ENCODE measurements around the gene ANKFN1.

The ANKFN1 gene, protein sequence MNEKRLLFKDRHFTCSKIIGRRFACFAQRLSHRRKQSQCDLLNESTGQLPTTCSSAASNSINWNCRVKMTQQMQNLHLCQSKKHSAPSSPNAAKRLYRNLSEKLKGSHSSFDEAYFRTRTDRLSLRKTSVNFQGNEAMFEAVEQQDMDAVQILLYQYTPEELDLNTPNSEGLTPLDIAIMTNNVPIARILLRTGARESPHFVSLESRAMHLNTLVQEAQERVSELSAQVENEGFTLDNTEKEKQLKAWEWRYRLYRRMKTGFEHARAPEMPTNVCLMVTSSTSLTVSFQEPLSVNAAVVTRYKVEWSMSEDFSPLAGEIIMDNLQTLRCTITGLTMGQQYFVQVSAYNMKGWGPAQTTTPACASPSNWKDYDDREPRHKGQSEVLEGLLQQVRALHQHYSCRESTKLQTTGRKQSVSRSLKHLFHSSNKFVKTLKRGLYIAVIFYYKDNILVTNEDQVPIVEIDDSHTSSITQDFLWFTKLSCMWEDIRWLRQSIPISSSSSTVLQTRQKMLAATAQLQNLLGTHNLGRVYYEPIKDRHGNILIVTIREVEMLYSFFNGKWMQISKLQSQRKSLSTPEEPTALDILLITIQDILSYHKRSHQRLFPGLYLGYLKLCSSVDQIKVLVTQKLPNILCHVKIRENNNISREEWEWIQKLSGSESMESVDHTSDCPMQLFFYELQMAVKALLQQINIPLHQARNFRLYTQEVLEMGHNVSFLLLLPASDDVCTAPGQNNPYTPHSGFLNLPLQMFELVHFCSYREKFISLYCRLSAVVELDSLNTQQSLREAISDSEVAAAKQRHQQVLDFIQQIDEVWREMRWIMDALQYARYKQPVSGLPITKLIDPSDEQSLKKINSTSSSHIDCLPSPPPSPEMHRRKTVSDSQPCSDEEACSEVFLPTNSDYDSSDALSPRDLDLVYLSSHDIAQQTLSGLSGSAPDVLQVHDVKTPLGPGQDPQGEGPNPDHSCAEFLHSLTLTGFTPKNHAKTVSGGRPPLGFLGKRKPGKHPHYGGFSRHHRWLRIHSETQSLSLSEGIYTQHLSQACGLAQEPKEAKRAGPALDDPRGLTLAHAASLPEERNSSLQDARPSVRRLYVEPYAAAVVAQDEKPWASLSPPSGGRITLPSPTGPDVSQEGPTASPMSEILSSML

DNA sequence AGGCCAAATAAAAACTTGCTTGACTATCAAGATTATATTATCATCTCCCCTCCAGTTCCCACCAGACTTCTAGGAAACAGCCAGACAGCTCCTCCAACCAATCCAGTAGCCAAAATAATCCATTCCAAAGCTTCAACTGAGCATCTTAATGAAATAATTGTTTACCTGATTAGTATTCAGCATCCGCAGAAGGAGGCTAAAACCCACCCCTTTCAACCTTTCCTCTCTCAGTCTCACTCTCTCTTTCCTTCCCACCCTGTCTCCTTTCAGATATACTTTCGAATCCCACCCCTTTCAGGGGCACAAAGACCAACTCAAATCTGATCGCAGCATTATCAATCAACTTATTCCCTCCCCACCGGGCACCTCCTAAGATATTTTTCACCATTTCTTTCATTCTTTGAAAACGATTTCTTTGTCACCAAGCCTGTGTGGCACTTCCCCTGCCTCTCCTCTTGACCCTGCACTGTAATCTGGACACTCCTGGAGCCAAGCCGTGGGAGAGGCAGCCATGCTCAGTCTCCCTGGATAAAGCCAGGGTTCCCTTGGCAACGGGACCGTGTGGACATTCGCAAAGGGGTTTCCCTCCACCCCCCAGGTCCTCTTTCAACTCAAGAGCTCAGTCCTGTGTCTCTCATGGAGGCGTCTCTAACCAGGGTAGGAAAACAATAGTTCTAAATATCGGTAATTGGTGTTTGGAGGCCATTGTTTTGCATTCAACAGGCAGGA is at the start of gene ANKFN1:
ANKFN1 (plus strand) TSS at position 602 of the 729 bp plus-strand sequence. CDS start 59,193 bp downstream, outside the sequence.
- peak in 3 of 14 donors; percentile 17 to 35 (median 25) for DNase-seq

DNA sequence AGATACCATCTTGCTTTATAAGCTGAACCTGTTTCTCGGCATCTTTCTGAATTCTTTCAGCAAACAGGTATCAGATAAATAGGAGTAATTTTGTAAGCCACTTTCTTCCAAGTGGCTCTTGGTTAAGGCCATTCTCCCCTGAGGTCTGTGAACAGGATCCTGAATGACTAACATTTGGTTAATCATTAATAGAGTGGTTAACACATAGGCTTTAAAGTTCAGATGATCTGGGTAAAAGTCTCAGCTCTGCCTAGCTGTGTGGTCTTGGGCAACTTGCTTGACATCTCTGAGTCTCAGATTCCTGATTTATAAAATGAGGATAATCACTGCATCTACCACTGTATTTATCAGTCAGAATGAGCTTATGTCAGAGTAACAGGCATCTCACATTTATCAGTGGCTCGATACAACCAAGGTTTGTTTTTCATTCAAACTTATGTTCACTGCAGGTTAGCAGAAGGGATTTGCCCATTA is 44.4 kb upstream of the ANKFN1 start:
- no peak for DNase-seq

DNA sequence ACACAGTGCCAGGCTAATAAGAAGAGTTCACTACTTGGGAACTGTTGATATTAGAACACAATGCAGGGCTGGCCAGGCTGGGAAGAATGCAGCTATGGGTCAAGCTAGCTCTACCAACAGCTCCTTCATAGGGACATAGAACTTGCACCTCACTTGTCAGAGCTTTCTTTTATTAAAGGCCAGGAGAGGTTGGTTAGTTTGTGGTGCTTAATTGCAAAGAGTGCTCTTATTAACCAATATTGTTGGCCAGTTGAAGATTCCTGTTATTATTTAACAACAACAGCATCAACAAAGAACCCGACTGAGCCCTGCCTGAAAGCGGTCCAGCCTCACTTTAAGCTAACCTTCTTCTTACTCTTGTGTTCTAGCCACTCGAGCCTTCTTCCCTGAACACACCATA is 43.4 kb upstream of the ANKFN1 start:
- DNase-seq: no peak

DNA sequence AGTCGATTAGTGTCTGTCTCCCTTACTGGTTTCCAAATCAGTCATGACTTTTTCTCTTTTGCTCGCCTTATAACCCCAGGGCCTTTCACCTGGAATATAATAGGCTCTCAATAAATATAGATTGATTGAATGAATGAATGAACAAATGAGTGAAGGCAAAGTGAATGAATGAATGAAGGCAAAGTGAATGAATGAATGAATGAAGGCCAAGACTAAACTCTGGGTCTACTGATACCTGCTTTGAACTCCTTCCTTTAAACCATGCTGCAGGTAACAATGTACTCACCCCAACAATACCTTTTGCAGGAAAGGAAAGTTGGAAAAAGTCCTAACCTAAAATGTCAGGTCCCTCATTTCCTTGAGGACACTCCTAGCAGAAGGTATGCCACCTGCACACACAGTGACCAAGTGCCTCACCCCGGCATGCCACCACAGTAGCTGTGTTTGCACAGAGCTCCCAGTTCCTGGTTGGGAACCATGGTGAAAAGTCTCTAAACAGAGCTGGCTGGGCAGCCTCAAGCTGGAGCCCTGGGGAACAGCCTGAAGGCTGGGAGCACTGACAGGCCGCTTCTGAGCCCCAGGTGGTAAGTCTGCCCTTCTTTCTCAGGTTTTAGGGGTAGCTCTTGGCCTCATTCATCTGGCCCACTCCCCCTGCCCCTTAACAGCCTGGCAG is 42.7 kb upstream of the ANKFN1 start:
- DNase-seq: no peak

DNA sequence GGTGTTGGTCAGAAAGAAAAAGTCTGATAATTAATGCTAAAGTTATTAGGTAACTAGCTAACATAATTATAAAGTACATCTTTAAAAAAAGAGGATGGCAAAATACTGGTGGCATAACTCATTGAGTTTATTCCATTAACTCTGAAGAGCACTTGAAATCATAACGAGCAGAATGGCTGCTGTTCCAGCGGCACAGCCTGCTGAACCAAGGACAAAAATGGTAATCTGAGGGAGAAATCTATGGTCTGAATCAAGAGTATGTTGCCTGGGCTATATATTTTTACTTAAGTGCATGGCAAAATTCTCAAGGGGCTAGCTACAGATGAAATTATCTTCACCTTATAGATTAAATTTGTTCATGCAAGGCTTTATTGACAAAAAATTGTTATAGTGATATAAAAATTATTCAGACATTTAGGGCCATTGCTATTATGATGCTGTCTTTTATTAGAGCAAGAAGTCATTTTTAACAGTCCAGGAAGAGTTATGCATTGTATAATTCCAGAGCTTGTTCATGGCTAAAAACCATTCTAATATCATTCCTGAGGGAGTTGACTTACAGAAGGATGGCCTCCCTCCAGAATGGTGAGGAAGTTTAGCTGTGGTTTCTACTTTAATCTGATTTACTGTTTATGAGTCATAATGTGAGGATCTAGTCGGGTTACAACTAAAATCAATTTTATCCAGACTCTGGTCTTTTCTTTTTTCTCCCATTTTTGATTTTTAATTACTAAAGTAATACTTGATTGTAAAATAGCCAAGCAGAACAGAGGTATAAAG is 41.4 kb upstream of the ANKFN1 start:
- no peak for DNase-seq

DNA sequence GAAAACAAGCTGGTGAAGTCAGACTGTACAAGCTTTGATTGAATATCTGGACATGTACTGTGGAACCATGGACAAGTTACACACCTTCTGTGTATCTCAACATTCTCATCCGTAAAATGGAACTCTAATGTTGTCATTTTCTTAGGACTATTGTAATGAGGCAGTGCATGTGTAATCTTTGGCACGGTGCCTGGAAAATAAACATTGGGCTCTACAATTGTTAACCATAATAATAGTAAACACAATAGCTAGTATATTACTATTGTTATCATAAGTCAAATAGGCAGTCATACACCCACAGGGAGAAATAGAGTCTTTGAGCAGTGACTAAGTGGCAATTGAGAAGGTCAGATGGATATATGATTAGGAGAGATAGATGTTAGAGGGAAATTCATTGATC is 39.8 kb upstream of the ANKFN1 start:
- DNase-seq: no peak

DNA sequence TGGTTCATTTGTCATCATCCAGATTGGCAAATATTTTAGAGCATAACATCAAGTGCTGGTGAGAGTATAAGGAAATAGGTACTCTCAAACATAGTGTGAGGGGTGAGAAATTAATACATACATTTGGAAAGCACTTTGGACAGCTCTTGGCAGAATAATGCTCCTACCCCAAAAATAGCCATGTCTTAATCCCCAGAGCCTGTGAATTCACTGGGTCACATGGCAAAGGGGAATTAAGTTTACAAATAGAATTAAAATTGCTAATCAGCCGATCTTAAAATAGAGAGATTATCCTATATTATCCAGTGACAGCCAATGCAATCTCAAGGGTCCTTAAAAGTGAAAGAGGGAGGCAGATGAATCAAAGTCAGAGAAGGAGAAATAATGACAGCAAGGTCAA is 38.8 kb upstream of the ANKFN1 start:
- DNase-seq: no peak

DNA sequence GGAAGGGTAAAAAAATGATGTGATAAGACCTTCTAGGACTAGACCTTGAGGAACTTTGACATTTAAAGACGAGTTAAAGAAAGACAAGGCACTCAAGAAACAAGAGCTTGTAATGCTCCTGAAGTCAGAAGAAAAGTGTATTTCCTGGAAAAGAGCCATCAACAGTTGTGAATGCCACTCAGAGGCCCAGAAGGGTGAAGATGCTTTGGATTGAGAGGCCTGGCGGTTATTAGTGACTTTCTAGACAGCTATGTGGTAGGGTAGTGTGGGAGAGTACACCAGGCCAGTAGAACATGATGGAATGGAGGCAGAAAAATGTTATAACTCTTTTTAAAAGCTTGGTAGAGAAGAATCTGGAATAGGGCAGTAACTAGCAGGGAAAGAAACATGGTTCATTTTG is 34.1 kb upstream of the ANKFN1 start:
- DNase-seq: no peak

DNA sequence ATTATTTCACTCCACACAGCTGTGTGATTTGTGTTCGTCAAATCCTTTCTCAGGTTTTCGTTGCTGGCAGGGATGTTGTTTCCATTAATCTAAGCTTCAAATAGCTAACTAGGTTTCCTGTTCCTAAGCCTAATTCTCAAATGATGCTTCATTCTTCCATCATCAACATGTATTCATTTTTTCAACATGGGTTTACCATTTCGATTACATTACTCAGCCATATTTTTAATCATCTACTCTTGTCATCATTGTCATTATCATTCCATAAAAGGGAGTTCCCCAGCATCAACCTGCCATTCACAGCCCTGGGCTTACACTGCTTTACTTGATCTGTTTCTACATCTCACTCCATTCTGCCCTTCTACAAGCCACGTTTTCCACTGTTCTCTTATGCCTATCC is 33.3 kb upstream of the ANKFN1 start:
- no peak for DNase-seq

DNA sequence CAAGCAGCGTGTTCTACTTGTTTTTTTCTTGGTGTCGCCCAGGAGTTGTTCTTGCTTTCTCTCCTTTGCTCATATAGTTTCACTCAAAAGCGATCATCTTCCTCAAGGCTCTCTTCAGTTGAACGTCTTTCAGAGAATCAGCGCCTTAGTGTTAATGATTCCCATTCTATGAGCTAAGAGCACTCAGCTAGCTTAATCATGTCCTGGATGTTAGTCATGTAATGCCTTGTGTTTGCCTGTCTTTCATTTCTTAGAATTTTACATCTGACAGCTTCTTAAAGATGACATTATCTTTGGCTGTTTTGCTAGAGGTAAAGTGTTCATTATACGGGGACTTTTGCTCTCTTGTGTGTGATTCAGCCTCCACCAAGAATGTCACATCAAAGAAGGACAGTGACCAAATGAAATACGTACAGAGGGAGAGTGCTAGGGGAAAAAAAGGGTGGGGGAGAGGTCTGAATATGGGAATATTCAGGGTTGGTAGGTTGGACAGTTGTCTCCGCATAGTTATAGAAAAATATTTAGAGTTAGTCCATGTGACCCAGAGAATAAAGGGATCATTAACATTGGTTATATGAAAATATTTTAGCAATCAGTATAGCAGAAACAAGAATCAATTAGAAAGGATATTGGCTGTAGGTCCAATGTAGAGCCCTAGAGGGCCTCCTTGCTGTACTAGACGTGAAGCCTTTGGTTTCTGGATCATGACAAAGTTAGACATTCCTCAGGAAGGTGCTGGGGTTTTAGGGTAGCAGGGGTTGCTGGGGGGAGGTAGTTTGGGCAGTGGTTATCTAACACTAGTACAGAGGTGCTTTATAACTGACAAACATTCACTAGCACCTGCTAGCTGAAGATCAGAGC is 31.9 kb upstream of the ANKFN1 start:
- DNase-seq: no peak

DNA sequence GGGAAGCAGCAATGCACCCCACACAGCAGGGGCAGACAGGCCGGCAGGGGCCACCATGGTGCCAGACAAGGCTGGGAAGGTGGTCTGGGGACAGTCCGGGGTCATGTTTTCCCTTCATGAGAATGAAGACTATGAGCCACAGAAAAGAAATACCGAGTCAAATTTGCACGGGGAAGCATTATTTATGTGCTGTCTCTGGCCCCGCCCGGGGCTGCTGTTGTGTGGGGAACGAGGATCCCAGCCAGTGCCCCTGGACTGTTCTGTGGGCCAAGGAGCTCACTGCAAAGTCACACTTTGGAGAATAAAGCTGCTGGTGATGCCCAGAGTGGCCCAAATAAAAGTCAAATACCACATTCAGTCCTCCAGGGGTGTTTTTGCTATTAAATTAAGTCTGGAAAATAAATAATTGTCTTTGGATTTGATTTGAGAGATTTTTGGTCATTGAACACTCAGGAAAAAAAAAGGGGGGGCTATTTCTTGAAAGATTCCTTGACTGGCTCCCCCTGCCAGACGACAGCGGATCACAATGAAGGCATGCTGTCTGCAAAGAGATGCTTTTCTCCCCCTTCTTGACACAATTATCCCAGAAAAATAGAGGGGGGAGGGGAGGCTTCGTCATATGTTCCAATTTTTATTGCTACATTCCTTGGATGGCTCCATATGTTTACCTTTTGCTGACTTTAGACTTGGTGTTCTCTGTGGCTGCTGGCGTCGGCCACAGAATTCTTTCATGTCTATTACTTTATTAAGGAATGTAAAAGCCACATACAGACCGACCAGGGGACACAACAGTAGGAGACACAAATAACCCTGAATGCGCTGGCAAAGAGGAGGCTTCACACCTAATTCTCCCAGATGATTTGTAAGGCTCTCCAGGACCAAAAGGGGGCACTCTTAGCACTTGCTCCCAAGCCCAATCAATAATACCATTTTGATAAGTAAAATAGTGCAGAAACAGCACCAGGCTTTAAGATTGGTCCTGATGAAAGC is 27.1 kb upstream of the ANKFN1 start:
- DNase-seq: peak in 1 of 14 donors; percentile 7

DNA sequence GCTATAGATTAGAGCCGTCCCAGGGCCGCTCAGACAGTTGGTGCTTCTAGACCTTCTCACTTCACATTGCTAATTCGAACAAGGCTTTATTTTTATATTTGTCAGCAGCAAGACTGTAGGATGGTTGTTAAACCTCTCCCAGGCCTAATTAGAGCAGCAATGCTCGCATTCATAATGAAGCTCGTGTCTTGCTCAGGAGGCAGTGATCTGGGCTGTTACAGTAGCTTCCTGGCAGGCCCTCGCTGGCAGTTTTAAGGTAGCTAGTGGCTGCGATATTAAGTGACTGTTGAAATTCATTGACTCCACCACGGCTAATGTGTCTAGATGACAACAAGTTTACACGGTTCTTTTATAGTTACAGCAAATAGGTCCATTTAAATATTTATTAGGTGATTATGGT is 23.2 kb upstream of the ANKFN1 start:
- no peak for DNase-seq

DNA sequence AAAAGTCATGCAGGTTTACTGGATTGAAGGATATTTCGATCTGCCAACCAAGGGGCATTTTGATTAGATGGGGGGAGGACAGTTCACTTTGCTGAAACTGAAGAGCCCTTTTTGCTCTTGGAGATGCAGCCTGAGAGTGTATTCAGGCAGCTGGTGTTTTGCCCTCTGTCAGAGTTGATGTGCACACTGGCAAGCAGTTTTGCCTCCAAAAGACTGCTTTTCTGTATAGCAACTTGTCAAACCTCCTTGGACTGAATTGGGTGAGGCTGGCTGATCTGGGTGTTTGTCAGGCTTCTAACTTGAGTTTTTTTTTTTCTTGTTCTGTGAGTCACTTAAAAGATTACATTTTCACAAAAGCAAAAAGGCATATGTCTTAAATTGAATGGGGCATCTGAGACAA is 22.6 kb upstream of the ANKFN1 start:
- no peak for DNase-seq

DNA sequence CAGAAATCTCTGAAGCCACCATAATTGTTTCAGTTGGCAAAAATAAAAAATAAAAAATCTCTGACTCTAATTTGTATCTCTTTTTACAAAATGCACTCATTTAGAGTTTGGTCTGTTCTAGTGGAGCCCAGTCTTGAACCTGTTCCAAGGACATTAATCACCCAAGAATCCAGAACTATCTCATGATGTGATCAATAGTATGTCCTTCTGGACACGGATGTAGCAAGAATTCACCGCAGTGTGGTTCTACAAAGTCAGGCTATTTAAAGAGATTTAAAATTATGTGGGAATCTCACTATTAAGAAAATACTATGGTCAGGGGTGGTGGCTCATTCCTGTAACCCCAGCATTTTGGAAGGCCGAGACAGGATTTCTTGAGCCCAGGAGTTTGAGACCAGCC is 21.8 kb upstream of the ANKFN1 start:
- no peak for DNase-seq

DNA sequence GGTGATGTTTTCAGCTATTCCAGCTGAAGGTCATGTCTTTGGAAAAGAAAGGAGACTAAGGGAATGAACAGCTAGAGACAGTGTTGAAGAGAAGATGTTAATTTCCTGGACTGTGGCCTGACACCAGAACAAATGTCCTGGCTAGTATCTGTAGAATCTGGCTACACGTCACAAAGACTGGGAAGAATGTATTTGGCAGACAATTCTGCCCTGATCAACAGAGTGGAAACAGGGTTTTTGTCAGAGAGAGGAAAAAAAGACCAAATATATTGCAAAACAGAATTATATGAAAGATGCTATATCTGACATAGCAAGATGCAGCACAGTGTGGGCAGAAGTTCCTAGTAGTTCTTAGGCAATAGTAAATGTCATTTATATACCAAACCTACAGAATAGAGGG is 17.0 kb upstream of the ANKFN1 start:
- DNase-seq: no peak

DNA sequence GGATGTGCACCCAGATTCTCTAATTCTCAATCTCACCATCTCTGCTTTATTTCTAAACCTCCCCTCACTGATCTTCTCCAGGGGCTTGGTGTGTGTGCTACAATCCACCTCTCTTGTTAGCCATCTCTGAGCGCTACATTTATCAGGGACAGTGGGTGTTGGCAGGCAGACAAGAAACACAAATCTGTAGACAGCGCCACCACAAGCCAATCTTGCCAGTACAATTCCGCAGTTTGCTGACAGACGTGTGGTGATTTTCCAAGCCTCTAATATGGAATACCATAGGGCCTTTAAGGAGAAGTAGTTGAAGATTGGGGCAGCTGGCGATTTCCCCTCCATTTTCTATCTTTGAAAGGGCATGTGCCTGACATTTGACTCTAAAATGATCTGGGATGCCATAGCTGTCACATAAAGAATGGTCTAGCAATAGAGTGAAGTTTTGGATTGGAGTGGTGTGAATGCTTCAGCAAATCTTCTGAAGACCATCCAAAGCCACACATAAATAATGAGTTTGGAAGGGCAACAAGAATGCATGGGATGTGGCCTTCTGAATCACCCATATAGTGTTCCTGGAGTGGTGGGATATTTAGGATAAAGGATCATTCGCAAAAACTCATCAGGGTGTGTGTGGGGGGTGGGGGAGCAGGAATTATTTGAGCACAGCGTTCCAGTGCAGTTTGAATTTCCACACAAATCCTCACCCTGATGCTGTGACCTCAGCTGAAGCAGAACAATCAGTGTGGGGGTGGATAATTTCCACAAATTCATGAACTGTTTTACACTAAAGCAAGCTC is 12.0 kb upstream of the ANKFN1 start:
- DNase-seq: no peak

DNA sequence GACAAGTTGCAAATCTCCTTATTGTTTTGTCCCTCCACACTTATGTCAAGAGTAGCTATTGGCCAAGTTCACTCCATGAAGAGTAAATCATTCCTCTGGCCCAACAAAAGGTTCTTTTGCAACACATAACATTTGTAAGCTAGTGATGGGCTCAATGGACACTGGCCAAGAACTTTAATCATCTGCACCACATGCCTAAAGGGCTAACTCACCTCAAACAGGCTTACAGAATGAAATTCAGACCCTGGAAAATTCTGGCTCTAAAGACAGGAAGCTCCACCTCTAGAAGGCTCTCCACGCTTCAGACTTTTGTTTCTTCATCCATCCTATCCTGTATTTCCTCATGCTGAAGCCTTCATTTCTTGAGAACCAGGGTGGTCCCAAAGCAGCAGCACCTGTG is 10.9 kb upstream of the ANKFN1 start:
- DNase-seq: no peak

DNA sequence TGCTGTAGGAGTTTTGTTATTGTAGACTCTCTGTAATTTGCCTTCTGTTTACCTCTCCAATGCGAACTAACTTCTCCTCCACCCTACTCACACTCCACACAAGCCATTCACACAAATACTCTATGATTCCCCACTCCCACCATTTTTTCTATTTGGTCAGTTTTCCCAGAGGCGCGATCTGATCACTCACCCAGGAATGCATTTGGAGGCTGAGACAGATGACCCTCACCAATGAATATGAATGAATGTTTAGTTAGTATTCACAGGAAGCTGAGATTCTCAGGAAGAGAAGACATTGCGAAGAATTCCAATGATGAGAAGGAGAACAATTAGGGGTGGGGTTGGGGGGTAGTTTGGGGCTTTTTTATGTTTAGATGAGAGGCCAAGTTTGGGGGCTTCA is 10.5 kb upstream of the ANKFN1 start:
- DNase-seq: no peak

All from C1 segment of cervical spinal cord (tissue), 14 donors.